GM21717 (cell line): ENCODE results near the gene CLASP1.
A peak's percentile ranks its signal among the peaks of the same experiment; 100 is the strongest.
"Not testable (repeated sequence)": the region's sequence is repeated elsewhere in the genome, so short reads cannot be mapped to it uniquely, and the experiment has no call there.

Experiments
- ATAC-seq: cut with Tn5 transposase; IDR thresholded peaks from one replicate; pipeline ENCODE4 v1.9.1; 2021; ENCODE audit warnings: mild to moderate bottlenecking, moderate library complexity; ENCODE audit not compliant: unreplicated experiment

CLASP1 gene

GRCh38 chr2:121386707-121387106 is 262.6 kb downstream of the CLASP1 start:
- ATAC-seq = no peak

GRCh38 chr2:121386102-121386501 is 263.2 kb downstream of the CLASP1 start:
- no peak for ATAC-seq

- ATAC-seq = no peak
These were observed 266.5 kb downstream of the CLASP1 start for GRCh38 chr2:121382744-121383143.

GRCh38 chr2:121377646-121378045 is 271.6 kb downstream of the CLASP1 start:
- ATAC-seq = no peak

- no peak for ATAC-seq
These were observed 272.6 kb downstream of the CLASP1 start for GRCh38 chr2:121376535-121377250.

GRCh38 chr2:121375621-121376159 is 273.6 kb downstream of the CLASP1 start:
- ATAC-seq = no peak

GRCh38 chr2:121374412-121375075 is 274.7 kb downstream of the CLASP1 start:
- ATAC-seq = not testable (repeated sequence)

GRCh38 chr2:121372721-121373353 is 276.4 kb downstream of the CLASP1 start:
- ATAC-seq = peak; percentile 51

GRCh38 chr2:121372082-121372481 is 277.2 kb downstream of the CLASP1 start:
- no peak for ATAC-seq

GRCh38 chr2:121368836-121369235 is 280.4 kb downstream of the CLASP1 start:
- ATAC-seq = no peak

- ATAC-seq = no peak
These were observed 281.1 kb downstream of the CLASP1 start for GRCh38 chr2:121368155-121368554.

- no peak for ATAC-seq
These were observed 281.9 kb downstream of the CLASP1 start for GRCh38 chr2:121367246-121367900.

GRCh38 chr2:121366040-121366439 is 283.2 kb downstream of the CLASP1 start:
- no peak for ATAC-seq

GRCh38 chr2:121365061-121365460 is 284.2 kb downstream of the CLASP1 start:
- ATAC-seq = no peak

GRCh38 chr2:121363632-121364420 is 285.4 kb downstream of the CLASP1 start:
- no peak for ATAC-seq

GRCh38 chr2:121362774-121363173 is 286.5 kb downstream of the CLASP1 start:
- ATAC-seq = no peak

GRCh38 chr2:121362226-121362625 is 287.0 kb downstream of the CLASP1 start:
- no peak for ATAC-seq

GRCh38 chr2:121360566-121361300 is 288.5 kb downstream of the CLASP1 start:
- ATAC-seq = no peak

- no peak for ATAC-seq
These were observed 289.3 kb downstream of the CLASP1 start for GRCh38 chr2:121359716-121360565.
